Rectal smooth muscle tissue (tissue), 1 donor: ENCODE results near the gene LMO3.

Experiments used
- H3K27ac ChIP-seq: one replicate; pipeline ENCODE4 v1.7.0; 2013; ENCODE audit warnings: low read depth, low read length, inconsistent platforms
- H3K27me3 ChIP-seq: one replicate; pipeline ENCODE4 v1.7.0; 2013; ENCODE audit warnings: low read length; ENCODE audit not compliant: control insufficient read depth, insufficient read depth
- H3K36me3 ChIP-seq: one replicate; pipeline ENCODE4 v1.7.0; 2013; ENCODE audit warnings: low read length; ENCODE audit not compliant: control insufficient read depth, insufficient read depth
- H3K4me1 ChIP-seq: one replicate; pipeline ENCODE4 v1.7.0; 2013; ENCODE audit warnings: low read length; ENCODE audit not compliant: control insufficient read depth, insufficient read depth
- H3K4me3 ChIP-seq: one replicate; pipeline ENCODE4 v1.7.0; 2013; ENCODE audit warnings: low read length
- H3K9ac ChIP-seq: one replicate; pipeline ENCODE4 v1.7.0; 2013; ENCODE audit warnings: low read length

The LMO3 gene

GRCh38 chr12:16607906-16608775 is 2.2 kb upstream of the LMO3 start:
- H3K27me3 ChIP-seq = no peaks in the 10 kb centered on the region

GRCh38 chr12:16606991-16607390 is 1.0 kb upstream of the LMO3 start:
- no peaks in the 10 kb centered on the region for H3K27me3 ChIP-seq
- peak overlapping the region; percentile 59 for H3K4me3 ChIP-seq
- H3K36me3 ChIP-seq = no peaks in the 10 kb centered on the region
- H3K4me1 ChIP-seq = peaks cover 5% of the 10 kb centered on the region
- peak overlapping the region; percentile 89 for H3K27ac ChIP-seq
- H3K9ac ChIP-seq = peak overlapping the region; percentile 51

More at GRCh38 chr12:16607906-16608775, 2.2 kb upstream of the LMO3 start:
- Histone ChIP-seq H3K9ac (no peak overlapping the region), H3K36me3 (no peaks in the 10 kb centered on the region), H3K4me1 (peaks cover 5% of the 10 kb centered on the region), H3K4me3 (peak overlapping the region; percentile 61), H3K27ac (peak overlapping the region; percentile 89)

GRCh38 chr12:16606201-16606849 is 363 bp upstream of the LMO3 start:
- Histone ChIP-seq H3K9ac (peak overlapping the region; percentile 51), H3K27me3 (no peaks in the 10 kb centered on the region), H3K4me3 (peak overlapping the region; percentile 59), H3K36me3 (no peaks in the 10 kb centered on the region), H3K4me1 (peaks cover 5% of the 10 kb centered on the region), H3K27ac (peak overlapping the region; percentile 89)

GRCh38 chr12:16605642-16606116 is 283 bp downstream of the LMO3 start:
- peak overlapping the region; percentile 59 for H3K4me3 ChIP-seq
- H3K27me3 ChIP-seq = no peaks in the 10 kb centered on the region
- no peaks in the 10 kb centered on the region for H3K36me3 ChIP-seq
- H3K9ac ChIP-seq = peak overlapping the region; percentile 38
- peaks cover 5% of the 10 kb centered on the region for H3K4me1 ChIP-seq
- H3K27ac ChIP-seq = peak overlapping the region; percentile 89

GRCh38 chr12:16604596-16605252 is 1.2 kb downstream of the LMO3 start:
- Histone ChIP-seq H3K9ac (no peak overlapping the region), H3K4me1 (peaks cover 3% of the 10 kb centered on the region), H3K27me3 (no peaks in the 10 kb centered on the region), H3K36me3 (no peaks in the 10 kb centered on the region), H3K27ac (peak overlapping the region; percentile 89), H3K4me3 (peak overlapping the region; percentile 59)

- Histone ChIP-seq H3K27ac (peak overlapping the region; percentile 89), H3K4me1 (peaks cover 3% of the 10 kb centered on the region), H3K27me3 (no peaks in the 10 kb centered on the region), H3K36me3 (no peaks in the 10 kb centered on the region), H3K9ac (no peak overlapping the region), H3K4me3 (peak overlapping the region; percentile 59)
Observed at GRCh38 chr12:16603916-16604575, 1.9 kb downstream of the LMO3 start.

GRCh38 chr12:16603260-16603915 is 2.6 kb downstream of the LMO3 start:
- no peaks in the 10 kb centered on the region for H3K27me3 ChIP-seq
- peak overlapping the region; percentile 89 for H3K27ac ChIP-seq
- H3K4me3 ChIP-seq = peak overlapping the region; percentile 59
- H3K9ac ChIP-seq = no peak overlapping the region
- H3K36me3 ChIP-seq = no peaks in the 10 kb centered on the region
- peaks cover 3% of the 10 kb centered on the region for H3K4me1 ChIP-seq

GRCh38 chr12:16602412-16602811 is 3.5 kb downstream of the LMO3 start:
- H3K4me1 ChIP-seq = peaks cover 3% of the 10 kb centered on the region
- no peaks in the 10 kb centered on the region for H3K27me3 ChIP-seq
- no peaks in the 10 kb centered on the region for H3K36me3 ChIP-seq
- no peak overlapping the region for H3K9ac ChIP-seq
- H3K4me3 ChIP-seq = peak overlapping the region; percentile 47
- H3K27ac ChIP-seq = peak overlapping the region; percentile 89

GRCh38 chr12:16600525-16600924 is 5.4 kb downstream of the LMO3 start:
- peak overlapping the region; percentile 68 for H3K27ac ChIP-seq
- peak overlapping the region; percentile 44 for H3K4me3 ChIP-seq
- no peaks in the 10 kb centered on the region for H3K36me3 ChIP-seq
- H3K27me3 ChIP-seq = no peaks in the 10 kb centered on the region
- H3K4me1 ChIP-seq = peaks cover 5% of the 10 kb centered on the region
- no peak overlapping the region for H3K9ac ChIP-seq

GRCh38 chr12:16599081-16599480 is 6.9 kb downstream of the LMO3 start:
- Histone ChIP-seq H3K9ac (no peak overlapping the region), H3K36me3 (no peaks in the 10 kb centered on the region), H3K4me3 (no peak overlapping the region), H3K27ac (peak overlapping the region; percentile 77), H3K27me3 (no peaks in the 10 kb centered on the region), H3K4me1 (peaks cover 8% of the 10 kb centered on the region)

GRCh38 chr12:16594797-16595196 is 11.2 kb downstream of the LMO3 start:
- Histone ChIP-seq H3K4me1 (peaks cover 14% of the 10 kb centered on the region), H3K27ac (no peak overlapping the region), H3K27me3 (no peaks in the 10 kb centered on the region), H3K9ac (no peak overlapping the region), H3K4me3 (no peak overlapping the region), H3K36me3 (no peaks in the 10 kb centered on the region)
